ENCODE measurements around the gene CTIF.

DNA sequence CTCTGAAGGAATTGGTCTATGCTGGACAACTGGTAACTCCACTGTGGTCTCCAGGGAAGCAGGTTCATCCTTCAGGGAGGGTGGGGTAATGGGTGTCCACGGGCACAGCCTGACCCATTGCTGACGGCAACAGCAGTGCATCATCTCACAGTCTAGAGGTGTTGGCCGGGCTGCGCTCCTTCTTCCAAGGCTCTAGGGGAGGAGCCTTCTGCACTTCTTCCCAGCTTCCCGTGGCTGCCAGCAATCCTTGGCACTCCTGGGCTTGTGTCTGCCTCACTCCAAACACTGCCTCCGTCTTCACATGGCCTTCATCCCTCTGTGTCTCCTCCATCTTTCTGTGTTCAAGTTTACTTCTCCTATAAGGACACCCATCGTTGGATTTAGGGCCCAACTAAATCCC is 166.2 kb downstream of the CTIF start:
- no peak for TF ChIP-seq CEBPB (IDR thresholded peaks at IDR 0.05)
- TF ChIP-seq CREB1 (IDR thresholded peaks at IDR 0.05; ENCODE audit: low read depth): no peak
